IMR-90 (cell line): Measurements from ENCODE around the gene DPYD. TPM values are rescaled to one million over a fixed set of nuclear protein-coding genes. Genes with fewer than 3 reads are reported as not detected.
A peak's percentile ranks its signal among the peaks of the same experiment; 100 is the strongest.

ENCODE experiments used
- ATAC-seq: fragments of 200-7000 bp; cut with Tn5 transposase; 2 replicates; pipeline ENCODE4 v1.9.1; 2020; ENCODE audit warnings: low read depth, mild to moderate bottlenecking, moderate library complexity
- BruUV-seq: library from RNA; stranded (reverse); fragments of 400-500 nt; replicated peaks from 2 replicates; lab custom pipeline; 2021; lab: Mats Ljungman, UMichigan
- CTCF ChIA-PET: fragments of 300-600 bp; formaldehyde crosslinking; extraction: SDS; loops from one replicate; lab custom pipeline; 2021; ENCODE audit warnings: antibody characterized with exemption; lab: Yijun Ruan, JAX
- POLR2A ChIA-PET: fragments of 300-600 bp; sonication (Branson Sonifier 250); formaldehyde crosslinking; loops from one replicate; lab custom pipeline; 2022; ENCODE audit warnings: antibody characterized with exemption; ENCODE audit not compliant: unreplicated experiment; lab: Charles Lee
- DNase-seq: peaks from one replicate; pipeline ENCODE4 v3.0.0; 2013
- H2AFZ ChIP-seq: replicated peaks from 2 replicates; pipeline ENCODE3; 2013; ENCODE audit warnings: low read length, mild to moderate bottlenecking; ENCODE audit not compliant: poor library complexity
- H2AK5ac ChIP-seq: 2 replicates; pipeline ENCODE4 v1.6.1; 2013; ENCODE audit warnings: low read depth, low read length, inconsistent platforms
- H2AK9ac ChIP-seq: replicated peaks from 2 replicates; pipeline ENCODE3; 2013; ENCODE audit warnings: mild to moderate bottlenecking, low read depth, low read length, moderate library complexity; ENCODE audit not compliant: poor library complexity
- H2BK120ac ChIP-seq: 2 replicates; pipeline ENCODE4 v1.6.1; 2013; ENCODE audit warnings: low read depth, low read length, inconsistent platforms
- H2BK15ac ChIP-seq: 3 replicates; pipeline ENCODE4 v1.6.1; 2013; ENCODE audit warnings: low read depth, low read length, inconsistent platforms
- H2BK20ac ChIP-seq: 2 replicates; pipeline ENCODE4 v1.6.1; 2013; ENCODE audit warnings: low read depth, mild to moderate bottlenecking, inconsistent platforms, low read length, moderate library complexity
- H2BK5ac ChIP-seq: 2 replicates; pipeline ENCODE4 v1.6.1; 2013; ENCODE audit warnings: mild to moderate bottlenecking, low read depth, low read length, inconsistent platforms; ENCODE audit not compliant: poor library complexity, severe bottlenecking
- H3K14ac ChIP-seq: replicated peaks from 2 replicates; pipeline ENCODE4 v1.6.1; 2013; ENCODE audit warnings: low read depth, low read length, inconsistent platforms
- H3K18ac ChIP-seq: 2 replicates; pipeline ENCODE4 v1.6.1; 2013; ENCODE audit warnings: low read depth, low read length, control low read depth
- H3K23ac ChIP-seq: 2 replicates; pipeline ENCODE4 v1.6.1; 2013; ENCODE audit warnings: low read depth, low read length, inconsistent platforms
- H3K27ac ChIP-seq: 2 replicates; pipeline ENCODE4 v1.5.1; 2013; ENCODE audit warnings: mild to moderate bottlenecking, control low read depth, low read length; ENCODE audit not compliant: insufficient read depth
- H3K27me3 ChIP-seq: 2 replicates; pipeline ENCODE4 v1.6.1; 2013; ENCODE audit warnings: low read length; ENCODE audit not compliant: control insufficient read depth, insufficient read depth
- H3K36me3 ChIP-seq: 2 replicates; pipeline ENCODE4 v1.6.1; 2013; ENCODE audit warnings: low read length, mixed read lengths; ENCODE audit not compliant: control insufficient read depth, insufficient read depth
- H3K4ac ChIP-seq: 2 replicates; pipeline ENCODE4 v1.6.1; 2013; ENCODE audit warnings: low read depth, low read length, inconsistent platforms
- H3K4me1 ChIP-seq: 2 replicates; pipeline ENCODE4 v1.6.1; 2013; ENCODE audit warnings: low read length, mixed read lengths; ENCODE audit not compliant: control insufficient read depth, insufficient read depth
- H3K4me2 ChIP-seq: 2 replicates; pipeline ENCODE4 v1.6.1; 2013; ENCODE audit warnings: low read depth, mild to moderate bottlenecking, control low read depth, low read length, moderate library complexity
- H3K4me3 ChIP-seq: 2 replicates; pipeline ENCODE4 v1.5.1; 2013; ENCODE audit warnings: low read depth, mild to moderate bottlenecking, control low read depth, low read length, moderate library complexity; ENCODE audit not compliant: insufficient read depth
- H3K56ac ChIP-seq: 2 replicates; pipeline ENCODE4 v1.6.1; 2013; ENCODE audit warnings: low read length, inconsistent platforms; ENCODE audit not compliant: insufficient read depth; ENCODE audit errors: extremely low read depth
- H3K79me1 ChIP-seq, 2 experiments: 2 replicates each; pipeline ENCODE4 v1.6.1; 2013; ENCODE audit warnings: low read length in 2 of 2, inconsistent platforms in 1 of 2, low read depth in 1 of 2
- H3K9ac ChIP-seq: 2 replicates; pipeline ENCODE4 v1.6.1; 2013; ENCODE audit warnings: low read depth, low read length, control low read depth
- H3K9me1 ChIP-seq: 2 replicates; pipeline ENCODE4 v1.6.1; 2013; ENCODE audit warnings: low read length, inconsistent platforms; ENCODE audit not compliant: insufficient read depth
- H3K9me3 ChIP-seq: 2 replicates; pipeline ENCODE4 v1.6.1; 2013; ENCODE audit warnings: low read length; ENCODE audit not compliant: control insufficient read depth, insufficient read depth
- H4K20me1 ChIP-seq: 2 replicates; pipeline ENCODE4 v1.6.1; 2013; ENCODE audit warnings: low read length, inconsistent platforms; ENCODE audit not compliant: insufficient read depth
- H4K5ac ChIP-seq: 2 replicates; pipeline ENCODE4 v1.6.1; 2013; ENCODE audit warnings: mild to moderate bottlenecking, low read depth, low read length, control low read depth
- H4K8ac ChIP-seq, 2 experiments: 2 replicates each; pipeline ENCODE4 v1.6.1; 2013; ENCODE audit warnings: low read depth in 2 of 2, low read length in 2 of 2, control low read depth in 1 of 2, inconsistent platforms in 1 of 2
- H4K91ac ChIP-seq: 2 replicates; pipeline ENCODE4 v1.6.1; 2013; ENCODE audit warnings: low read depth, low read length, inconsistent platforms; ENCODE audit not compliant: insufficient read depth
- BHLHE40 ChIP-seq: fragments of 150-350 bp; IDR thresholded peaks from 2 replicates; pipeline ENCODE4 v1.6.1; 2016; ENCODE audit warnings: mild to moderate bottlenecking, low read depth, low read length
- CEBPB ChIP-seq: IDR thresholded peaks from 2 replicates; pipeline ENCODE4 v1.6.1; 2012; ENCODE audit warnings: low read depth, low read length, improper control_type of control experiment
- CHD1 ChIP-seq: IDR thresholded peaks from 2 replicates; pipeline ENCODE4 v1.6.1; 2012; ENCODE audit warnings: low read depth, low read length, improper control_type of control experiment
- MAFK ChIP-seq: IDR thresholded peaks from 2 replicates; pipeline ENCODE4 v1.6.1; 2012; ENCODE audit warnings: low read depth, low read length, improper control_type of control experiment
- MAZ ChIP-seq: IDR thresholded peaks from 2 replicates; pipeline ENCODE4 v1.6.1; 2012; ENCODE audit warnings: low read depth, mild to moderate bottlenecking, low read length, improper control_type of control experiment, moderate library complexity, borderline replicate concordance
- MXI1 ChIP-seq: IDR thresholded peaks from 2 replicates; pipeline ENCODE4 v1.6.1; 2012; ENCODE audit warnings: low read depth, mild to moderate bottlenecking, low read length, moderate library complexity, borderline replicate concordance
- NFE2L2 ChIP-seq: fragments of 150-350 bp; IDR thresholded peaks from 2 replicates; pipeline ENCODE4 v1.6.1; 2016; ENCODE audit warnings: low read depth, mild to moderate bottlenecking, low read length
- POLR2A ChIP-seq: IDR thresholded peaks from 2 replicates; pipeline ENCODE4 v1.6.1; 2012; ENCODE audit warnings: mild to moderate bottlenecking, low read depth, low read length
- RAD21 ChIP-seq: IDR thresholded peaks from 2 replicates; pipeline ENCODE4 v1.6.1; 2012; ENCODE audit warnings: low read length, improper control_type of control experiment
- RCOR1 ChIP-seq: IDR thresholded peaks from 2 replicates; pipeline ENCODE4 v1.6.1; 2012; ENCODE audit warnings: mild to moderate bottlenecking, low read length, improper control_type of control experiment; ENCODE audit not compliant: insufficient replicate concordance
- RFX5 ChIP-seq: IDR thresholded peaks from 2 replicates; pipeline ENCODE4 v1.8.0; 2012; ENCODE audit warnings: low read depth, mild to moderate bottlenecking, low read length, moderate library complexity
- USF2 ChIP-seq: fragments of 150-350 bp; IDR thresholded peaks from 2 replicates; pipeline ENCODE4 v1.6.1; 2017; ENCODE audit warnings: mild to moderate bottlenecking, antibody characterized with exemption, low read length, low read depth
- dilution Hi-C: fragments of 300-500 bp; cut with HindIII; formaldehyde crosslinking; loops from one replicate; pipeline ENCODE4 v1.14.3; 2018; ENCODE audit warnings: low sequenced_read_pairs; ENCODE audit not compliant: unreplicated experiment
- in situ Hi-C: fragments of 300-500 bp; cut with MboI; formaldehyde crosslinking; loops from 3 replicates; pipeline ENCODE4 v1.14.3; 2019; ENCODE audit warnings: low sequenced_read_pairs, inconsistent platforms, mixed read lengths
- intact Hi-C: fragments of 100-400 bp; cut with micrococcal nuclease; formaldehyde crosslinking; loops from 2 replicates; pipeline ENCODE4 v1.10.0; 2022
- polyA plus RNA-seq, 3 experiments: library from polyadenylated mRNA; depleted of rRNA; stranded (reverse); fragments of >200 nt; gene quantifications; 2 replicates each; pipeline ENCODE4 v1.2.3, GENCODE V29; 2012; ENCODE audit warnings: low replicate concordance in 1 of 3
- total RNA-seq: library from RNA; depleted of rRNA; stranded (reverse); fragments of >200 nt; gene quantifications from 2 replicates; pipeline ENCODE4 v1.2.3, GENCODE V29; 2012
- TF ChIP-seq, protein P1 (sequence below): fragments of 150-350 bp; IDR thresholded peaks from 2 replicates; pipeline ENCODE4 v1.6.1; 2016; ENCODE audit warnings: low read depth, mild to moderate bottlenecking, low read length, moderate library complexity, borderline replicate concordance

DPYD gene
- total and polyA plus RNA-seq, 2 of the 4 experiments (the other 2 are of a cell fraction) = 9.3 to 47.3 TPM

GRCh38 chr1:97726386-97726785 lies 194.4 kb downstream of the DPYD start:
- Histone ChIP-seq H3K79me1 (no peaks in the 10 kb centered on the region), H2BK20ac (no peak overlapping the region), H2AFZ (no peak overlapping the region), H4K20me1 (no peaks in the 10 kb centered on the region), H3K56ac (no peak overlapping the region), H3K27ac (no peak overlapping the region), H4K91ac (no peak overlapping the region), H3K36me3 (no peaks in the 10 kb centered on the region), H3K23ac (no peak overlapping the region), H2AK9ac (no peak overlapping the region), H3K18ac (no peak overlapping the region), H3K4ac (no peak overlapping the region), H3K9me3 (no peaks in the 10 kb centered on the region; the same call in 1 of the 2 replicates), H2BK15ac (no peak overlapping the region), H3K4me3 (no peak overlapping the region), H3K9me1 (no peaks in the 10 kb centered on the region), H3K9ac (no peak overlapping the region), H3K4me1 (no peaks in the 10 kb centered on the region), H2AK5ac (no peak overlapping the region), H4K8ac (no peak overlapping the region), H3K4me2 (no peak overlapping the region), H2BK120ac (no peak overlapping the region), H2BK5ac (no peak overlapping the region), H4K5ac (no peak overlapping the region), H3K27me3 (no peaks in the 10 kb centered on the region), H3K14ac (no peak overlapping the region)
- dilution Hi-C loops (no loop called here), in situ Hi-C loops (no loop called here), intact Hi-C loops (no loop called here)
- TF ChIP-seq POLR2A = no peak
- no peak for TF ChIP-seq USF2
- TF ChIP-seq BHLHE40 = no peak
- TF ChIP-seq NFE2L2 = no peak
- TF ChIP-seq MXI1 = no peak
- no peak for TF ChIP-seq CHD1
- TF ChIP-seq, protein P1, sequence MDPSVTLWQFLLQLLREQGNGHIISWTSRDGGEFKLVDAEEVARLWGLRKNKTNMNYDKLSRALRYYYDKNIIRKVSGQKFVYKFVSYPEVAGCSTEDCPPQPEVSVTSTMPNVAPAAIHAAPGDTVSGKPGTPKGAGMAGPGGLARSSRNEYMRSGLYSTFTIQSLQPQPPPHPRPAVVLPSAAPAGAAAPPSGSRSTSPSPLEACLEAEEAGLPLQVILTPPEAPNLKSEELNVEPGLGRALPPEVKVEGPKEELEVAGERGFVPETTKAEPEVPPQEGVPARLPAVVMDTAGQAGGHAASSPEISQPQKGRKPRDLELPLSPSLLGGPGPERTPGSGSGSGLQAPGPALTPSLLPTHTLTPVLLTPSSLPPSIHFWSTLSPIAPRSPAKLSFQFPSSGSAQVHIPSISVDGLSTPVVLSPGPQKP = no peak
- TF ChIP-seq RAD21 = no peak
- TF ChIP-seq CEBPB = no peak
- no peak for TF ChIP-seq RFX5
- no peak for TF ChIP-seq MAZ
- TF ChIP-seq MAFK = no peak
- no peak for TF ChIP-seq RCOR1
- DNase-seq (peak; percentile 24), ATAC-seq (no peak)
- no TSS peak for BruUV-seq
- CTCF ChIA-PET = no interaction called here
- POLR2A ChIA-PET = no interaction called here
